Neuronal stem cell (in vitro differentiated cells): ENCODE measurements around the gene PSTPIP2.

Source experiments
- DNase-seq: peaks from one replicate; pipeline ENCODE4 v3.0.0-alpha.2; 2013; ENCODE audit warnings: low spot score
- H2AFZ ChIP-seq: one replicate; pipeline ENCODE4 v1.6.1; 2013; ENCODE audit warnings: mild to moderate bottlenecking, low read length, inconsistent platforms
- H2AK5ac ChIP-seq: 2 replicates; pipeline ENCODE4 v1.6.1; 2013; ENCODE audit warnings: low read depth, mild to moderate bottlenecking, inconsistent platforms, low read length, moderate library complexity, mixed read lengths
- H2BK120ac ChIP-seq: 2 replicates; pipeline ENCODE4 v1.6.1; 2013; ENCODE audit warnings: low read depth, mild to moderate bottlenecking, inconsistent platforms, low read length, moderate library complexity, mixed read lengths
- H2BK12ac ChIP-seq: one replicate; pipeline ENCODE4 v1.6.1; 2013; ENCODE audit warnings: low read length, inconsistent platforms
- H2BK15ac ChIP-seq: 2 replicates; pipeline ENCODE4 v1.6.1; 2013; ENCODE audit warnings: mild to moderate bottlenecking, low read length, inconsistent platforms, mixed read lengths
- H2BK5ac ChIP-seq: one replicate; pipeline ENCODE4 v1.6.1; 2013; ENCODE audit warnings: inconsistent platforms, mild to moderate bottlenecking, low read length, moderate library complexity
- H3K14ac ChIP-seq: one replicate; pipeline ENCODE4 v1.6.1; 2013; ENCODE audit warnings: low read length, inconsistent platforms
- H3K18ac ChIP-seq: 2 replicates; pipeline ENCODE4 v1.6.1; 2013; ENCODE audit warnings: low read length, inconsistent platforms
- H3K23ac ChIP-seq: 2 replicates; pipeline ENCODE4 v1.6.1; 2013; ENCODE audit warnings: low read depth, mild to moderate bottlenecking, mixed read lengths, low read length, inconsistent platforms; ENCODE audit not compliant: poor library complexity
- H3K27ac ChIP-seq: replicated peaks from 3 replicates; pipeline ENCODE4 v1.5.1; 2013; ENCODE audit warnings: low read length, inconsistent platforms
- H3K27me3 ChIP-seq, 3 experiments: 2 replicates each; pipeline ENCODE4 v1.6.1; 2013; ENCODE audit warnings: low read length in 3 of 3, mild to moderate bottlenecking in 2 of 3, inconsistent platforms in 1 of 3, low read depth in 1 of 3, mixed read lengths in 1 of 3, moderate library complexity in 1 of 3; ENCODE audit not compliant: control insufficient read depth in 3 of 3, insufficient read depth in 3 of 3
- H3K36me3 ChIP-seq, 2 donors: replicated peaks in 1 of 2; 2 replicates each; pipeline ENCODE4 v1.6.1; 2013; ENCODE audit warnings: low read length in 2 of 2; ENCODE audit not compliant: control insufficient read depth in 2 of 2, insufficient read depth in 2 of 2
- H3K4ac ChIP-seq: 2 replicates; pipeline ENCODE4 v1.6.1; 2013; ENCODE audit warnings: inconsistent platforms, mild to moderate bottlenecking, low read length, moderate library complexity
- H3K4me1 ChIP-seq, 2 donors: 1 replicate in 1 of 2; 2 replicates in 1 of 2; pipeline ENCODE4 v1.6.1; 2013; ENCODE audit warnings: low read length in 2 of 2, low read depth in 1 of 2; ENCODE audit not compliant: control insufficient read depth in 2 of 2, insufficient read depth in 1 of 2
- H3K4me2 ChIP-seq: one replicate; pipeline ENCODE4 v1.6.1; 2013; ENCODE audit warnings: mild to moderate bottlenecking, low read length, inconsistent platforms; ENCODE audit not compliant: insufficient read depth, poor library complexity, severe bottlenecking
- H3K4me3 ChIP-seq, 2 donors: 2 replicates each; pipeline ENCODE4 v1.5.1; 2013; ENCODE audit warnings: low read length in 2 of 2, mild to moderate bottlenecking in 2 of 2, inconsistent platforms in 1 of 2, moderate library complexity in 1 of 2
- H3K79me1 ChIP-seq: one replicate; pipeline ENCODE4 v1.6.1; 2013; ENCODE audit warnings: low read depth, mild to moderate bottlenecking, inconsistent platforms, low read length, moderate library complexity
- H3K9ac ChIP-seq: one replicate; pipeline ENCODE4 v1.6.1; 2013; ENCODE audit warnings: mild to moderate bottlenecking, low read depth, low read length, inconsistent platforms; ENCODE audit not compliant: poor library complexity
- H3K9me3 ChIP-seq, 2 donors: replicated peaks in 1 of 2; 2 replicates each; pipeline versions ENCODE3 to v1.6.1; 2013; ENCODE audit warnings: low read length in 2 of 2, mild to moderate bottlenecking in 2 of 2, inconsistent platforms in 1 of 2, low read depth in 1 of 2, mixed read lengths in 1 of 2, moderate library complexity in 1 of 2; ENCODE audit not compliant: control insufficient read depth in 2 of 2, insufficient read depth in 1 of 2
- H4K8ac ChIP-seq: one replicate; pipeline ENCODE4 v1.6.1; 2013; ENCODE audit warnings: low read depth, mild to moderate bottlenecking, inconsistent platforms, low read length, moderate library complexity
- H4K91ac ChIP-seq: one replicate; pipeline ENCODE4 v1.6.1; 2013; ENCODE audit warnings: low read length, low read depth, mild to moderate bottlenecking, inconsistent platforms; ENCODE audit not compliant: poor library complexity
- WGBS, 2 donors: extraction: QIAGEN DNeasy Blood & Tissue Kit; methylation state at CpG; one replicate each; pipeline ENCODE4 v1.1.7; 2013; ENCODE audit warnings: missing lambda C conversion rate in 2 of 2, mixed read lengths in 1 of 2; ENCODE audit not compliant: insufficient read length in 2 of 2, insufficient replicate concordance in 1 of 2; ENCODE audit errors: extremely low coverage in 2 of 2; 5-methylcytosine and 5-hydroxymethylcytosine counted together

Gene PSTPIP2

GRCh38 chr18:46054956-46055837 is 16.9 kb downstream of the PSTPIP2 start:
- Histone ChIP-seq H2AK5ac (no peak overlapping the region), H3K9me3 (no peaks in the 10 kb centered on the region), H3K14ac (no peak overlapping the region), H3K18ac (no peak overlapping the region), H2BK12ac (no peak overlapping the region), H3K4ac (no peak overlapping the region), H3K4me1 (no peaks in the 10 kb centered on the region), H3K23ac (no peak overlapping the region), H3K27me3 (no peaks in the 10 kb centered on the region), H2BK120ac (no peak overlapping the region), H3K4me3 (no peak overlapping the region), H2AFZ (no peak overlapping the region), H3K36me3 (no peaks in the 10 kb centered on the region), H3K79me1 (no peaks in the 10 kb centered on the region), H3K4me2 (no peak overlapping the region), H3K9ac (no peak overlapping the region), H2BK15ac (no peak overlapping the region), H4K91ac (no peak overlapping the region), H4K8ac (no peak overlapping the region), H3K27ac (no peak overlapping the region), H2BK5ac (no peak overlapping the region)
- WGBS, 2 donors = no CpG with 5 or more reads among the region's 6 CpGs
- no peak for DNase-seq

GRCh38 chr18:46053368-46054095 is 18.5 kb downstream of the PSTPIP2 start:
- Histone ChIP-seq H2BK12ac (no peak overlapping the region), H3K14ac (no peak overlapping the region), H3K9ac (no peak overlapping the region), H4K91ac (no peak overlapping the region), H3K27ac (no peak overlapping the region), H3K4me2 (no peak overlapping the region), H2BK15ac (no peak overlapping the region), H3K23ac (no peak overlapping the region), H3K9me3 (no peaks in the 10 kb centered on the region), H3K4ac (no peak overlapping the region), H2BK5ac (no peak overlapping the region), H4K8ac (no peak overlapping the region), H3K4me1 (no peaks in the 10 kb centered on the region), H2AFZ (no peak overlapping the region), H3K4me3 (no peak overlapping the region), H3K36me3 (no peaks in the 10 kb centered on the region), H3K18ac (no peak overlapping the region), H3K79me1 (no peaks in the 10 kb centered on the region), H3K27me3 (no peaks in the 10 kb centered on the region), H2BK120ac (no peak overlapping the region), H2AK5ac (no peak overlapping the region)
- DNase-seq = no peak
- no CpG with 5 or more reads among the region's 6 CpGs for WGBS, 2 donors

- Histone ChIP-seq H2BK5ac (no peak overlapping the region), H3K79me1 (no peaks in the 10 kb centered on the region), H2AFZ (no peak overlapping the region), H3K27me3 (no peaks in the 10 kb centered on the region), H3K4ac (no peak overlapping the region), H4K91ac (no peak overlapping the region), H3K9me3 (no peaks in the 10 kb centered on the region), H3K27ac (no peak overlapping the region), H3K4me3 (no peak overlapping the region), H3K23ac (no peak overlapping the region), H3K4me1 (no peaks in the 10 kb centered on the region), H2BK15ac (no peak overlapping the region), H3K9ac (no peak overlapping the region), H3K4me2 (no peak overlapping the region), H3K18ac (peak overlapping the region; percentile 3), H2BK12ac (no peak overlapping the region), H2BK120ac (no peak overlapping the region), H3K36me3 (no peaks in the 10 kb centered on the region), H3K14ac (no peak overlapping the region), H4K8ac (no peak overlapping the region), H2AK5ac (no peak overlapping the region)
- no peak for DNase-seq
- WGBS, 2 donors = no CpG with 5 or more reads among the region's 6 CpGs
Measured at GRCh38 chr18:46051731-46052461, 20.2 kb downstream of the PSTPIP2 start.

- no peak overlapping the region for H3K4ac ChIP-seq
- H3K4me3 ChIP-seq = no peak overlapping the region
- H3K9ac ChIP-seq = no peak overlapping the region
- H2AFZ ChIP-seq = no peak overlapping the region
- DNase-seq = no peak
- no peak overlapping the region for H2AK5ac ChIP-seq
- no peak overlapping the region for H3K18ac ChIP-seq
- no peak overlapping the region for H2BK5ac ChIP-seq
- no peaks in the 10 kb centered on the region for H3K9me3 ChIP-seq
- no peak overlapping the region for H2BK12ac ChIP-seq
- WGBS, 2 donors = no CpG with 5 or more reads among the region's 5 CpGs
- no peak overlapping the region for H3K4me2 ChIP-seq
- H4K8ac ChIP-seq = no peak overlapping the region
- no peak overlapping the region for H2BK15ac ChIP-seq
- H3K4me1 ChIP-seq = no peaks in the 10 kb centered on the region
- no peak overlapping the region for H3K23ac ChIP-seq
- no peaks in the 10 kb centered on the region for H3K36me3 ChIP-seq
- no peak overlapping the region for H3K27ac ChIP-seq
- no peak overlapping the region for H3K14ac ChIP-seq
- no peaks in the 10 kb centered on the region for H3K27me3 ChIP-seq
- H2BK120ac ChIP-seq = no peak overlapping the region
- H3K79me1 ChIP-seq = no peaks in the 10 kb centered on the region
- no peak overlapping the region for H4K91ac ChIP-seq
Measured at GRCh38 chr18:46050268-46050667, 21.8 kb downstream of the PSTPIP2 start.
